Measurements from ENCODE around the gene UTY.
"Not testable (repeated sequence)": the region's sequence is repeated elsewhere in the genome, so short reads cannot be mapped to it uniquely, and the experiment has no call there.

The UTY gene

DNA sequence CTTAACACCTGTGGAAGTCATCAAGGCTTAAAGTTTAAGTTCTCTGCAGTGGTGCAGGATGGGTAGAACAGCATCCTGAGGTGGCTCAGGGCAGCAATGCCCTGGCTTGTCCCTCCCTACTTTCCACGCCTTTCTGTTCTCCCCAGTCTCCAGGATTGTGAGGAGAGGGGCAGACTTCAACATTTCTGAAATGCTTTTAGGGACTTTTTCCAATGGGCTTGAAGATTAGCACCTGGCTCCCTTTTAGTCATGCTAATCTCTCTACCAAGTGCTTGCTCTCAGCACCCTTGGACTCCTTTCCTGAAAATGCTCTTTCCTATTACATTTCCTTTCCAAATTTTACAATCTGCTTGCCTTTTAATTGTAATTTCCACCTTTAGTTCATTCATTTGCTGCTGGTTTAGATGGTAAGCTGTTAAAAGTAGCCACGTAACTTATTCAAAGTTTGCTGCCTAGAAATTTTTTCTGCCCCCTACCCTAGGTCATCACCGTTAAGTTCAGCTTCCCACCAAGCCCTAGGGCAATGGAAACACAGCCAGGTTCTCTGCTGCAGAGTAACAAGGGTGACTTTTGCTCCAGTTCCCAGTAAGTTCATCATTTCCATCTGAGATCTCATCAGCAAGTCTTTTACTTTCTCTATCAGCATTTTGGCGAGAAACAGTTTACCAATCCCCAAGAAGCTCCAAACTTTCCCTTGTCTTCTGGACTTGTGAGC is 183.5 kb downstream of the UTY start:
- DNase-seq = no peak

DNA sequence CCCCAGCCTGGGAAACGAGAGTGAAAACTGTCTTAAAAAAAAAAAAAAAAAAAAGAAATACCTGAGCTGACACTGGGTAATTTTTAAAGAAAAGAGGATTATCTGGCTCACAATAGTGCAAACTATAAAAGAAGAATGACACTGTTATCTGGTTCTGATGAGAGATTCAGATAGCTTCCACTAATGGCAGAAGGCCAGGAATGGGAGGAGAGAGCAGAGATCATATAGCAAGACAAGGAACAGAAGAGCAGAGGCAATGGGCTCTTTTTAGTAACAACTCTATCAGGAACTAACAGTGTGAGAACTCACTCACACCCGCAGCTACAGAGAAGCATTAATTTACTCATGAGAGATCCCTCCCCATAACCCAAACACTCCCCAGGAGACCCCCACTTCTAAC is 184.8 kb downstream of the UTY start:
- DNase-seq = no peak

DNA sequence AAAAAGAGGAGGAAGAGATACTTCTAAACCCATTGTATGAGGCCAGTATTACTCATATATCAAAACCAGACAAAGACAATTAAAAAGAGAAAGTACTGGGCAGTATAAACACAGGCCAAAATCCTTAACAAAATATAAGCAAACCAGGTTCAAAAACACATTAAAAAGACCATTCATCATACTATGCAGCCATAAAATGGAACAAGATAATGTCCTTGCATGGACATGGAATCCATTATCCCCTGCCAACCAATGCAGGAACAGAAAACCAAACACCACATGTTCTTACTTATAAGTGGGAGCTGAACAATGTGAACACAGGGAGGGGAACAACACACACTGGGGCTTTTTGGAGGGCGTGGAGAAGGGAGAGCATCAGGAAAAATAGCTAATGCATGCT is 188.6 kb downstream of the UTY start:
- no peak for DNase-seq

DNA sequence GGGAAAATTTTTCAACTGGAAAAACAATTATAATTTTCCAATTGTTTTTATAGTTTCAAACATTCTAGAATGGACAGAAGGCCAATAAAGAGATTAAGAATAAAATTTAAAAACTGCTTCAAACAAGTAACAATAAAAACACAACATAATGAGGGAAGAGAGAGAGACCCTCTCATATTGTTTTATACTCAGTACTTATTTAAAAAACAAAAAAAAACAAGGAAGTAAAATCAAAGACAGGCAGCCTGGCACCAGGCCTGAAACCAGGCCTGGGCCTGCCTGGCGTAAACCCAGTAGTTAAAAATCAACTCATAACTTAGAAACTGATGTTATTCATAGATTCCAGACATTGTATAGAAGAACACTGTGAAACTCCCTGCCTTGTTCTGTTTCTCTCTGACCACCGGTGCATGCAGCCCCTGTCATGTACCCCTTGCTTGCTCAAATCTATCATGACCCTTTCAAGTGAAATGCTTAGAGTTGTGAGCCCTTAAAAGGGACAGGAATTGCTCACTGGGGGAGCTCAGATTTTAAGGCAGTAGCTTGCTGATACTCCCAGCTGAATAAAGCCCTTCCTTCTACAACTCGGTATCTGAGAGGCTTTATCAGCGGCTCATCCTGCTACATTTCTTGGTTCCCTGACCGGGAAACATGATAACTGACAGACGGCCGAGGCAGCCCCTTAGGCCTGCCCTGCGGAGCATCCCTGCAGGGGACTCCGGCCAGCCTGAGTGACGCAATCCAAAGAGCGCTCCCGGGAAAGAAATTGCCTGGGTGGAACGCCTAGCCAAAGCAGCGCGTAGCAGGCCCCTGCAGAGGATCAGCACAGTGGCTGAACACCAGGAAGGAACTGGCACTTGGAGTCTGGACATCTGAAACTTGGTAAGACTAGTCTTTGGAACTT is 197.4 kb downstream of the UTY start:
- DNase-seq = not testable (repeated sequence)

DNA sequence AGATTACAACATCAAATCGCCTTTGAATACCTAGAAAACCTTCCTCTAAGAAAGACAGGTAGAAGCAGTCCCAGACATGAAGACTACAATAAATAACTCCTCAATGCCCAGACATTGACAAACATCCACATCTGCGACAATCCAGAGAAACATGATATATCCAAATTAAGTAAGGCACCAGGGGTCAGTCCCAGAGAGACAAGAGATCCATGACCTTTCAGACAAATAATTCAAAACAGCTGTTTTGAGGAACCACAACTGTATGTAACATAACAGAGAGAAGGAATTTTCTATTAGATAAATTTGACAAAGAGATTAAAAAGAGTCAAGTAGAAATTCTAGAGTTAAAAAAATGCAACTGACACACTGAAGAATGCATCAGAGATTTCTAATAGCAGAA is 200.3 kb downstream of the UTY start:
- no peak for DNase-seq

GRCh38 chrY:13271706-13272105 is 208.1 kb downstream of the UTY start:
- DNase-seq = no peak

GRCh38 chrY:13253941-13254440 is 225.8 kb downstream of the UTY start:
- DNase-seq = not testable (repeated sequence)

GRCh38 chrY:13250421-13250820 is 229.4 kb downstream of the UTY start:
- no peak for DNase-seq

GRCh38 chrY:13243716-13244115 is 236.1 kb downstream of the UTY start:
- no peak for DNase-seq

GRCh38 chrY:13233901-13234300 is 245.9 kb downstream of the UTY start:
- DNase-seq = no peak

GRCh38 chrY:13233118-13233517 is 246.7 kb downstream of the UTY start:
- DNase-seq = no peak

DNA sequence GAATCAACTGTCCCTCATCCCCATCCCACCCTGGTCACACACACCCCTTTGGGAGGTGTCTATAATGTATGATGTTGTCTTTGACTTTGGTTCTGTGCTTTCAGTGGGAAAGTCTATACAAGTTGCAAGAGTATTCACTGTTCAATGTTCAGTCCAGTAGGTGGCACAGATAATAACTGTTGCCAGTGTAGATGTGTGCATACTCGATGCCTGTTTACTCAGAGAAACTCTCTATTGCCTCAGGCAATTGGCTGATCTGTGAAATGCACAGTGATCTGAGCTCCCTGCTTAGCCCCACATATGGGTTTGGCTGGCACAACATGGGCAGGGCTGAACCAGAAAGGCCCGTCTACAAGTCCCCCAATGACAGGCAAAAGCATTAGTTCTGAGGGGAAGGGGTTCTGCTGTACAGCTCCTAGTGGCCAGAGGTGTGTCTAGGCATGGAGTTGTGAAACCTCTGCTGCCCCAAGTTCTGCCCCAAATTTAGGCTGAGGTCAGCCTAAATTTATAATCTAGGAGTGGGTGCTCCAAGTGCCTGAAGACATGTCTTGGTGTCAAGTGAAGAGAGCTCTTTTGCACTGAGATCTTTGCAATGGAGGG is 252.4 kb downstream of the UTY start:
- DNase-seq = no peak

GRCh38 chrY:13210961-13211646 is 268.7 kb downstream of the UTY start:
- no peak for DNase-seq

DNA sequence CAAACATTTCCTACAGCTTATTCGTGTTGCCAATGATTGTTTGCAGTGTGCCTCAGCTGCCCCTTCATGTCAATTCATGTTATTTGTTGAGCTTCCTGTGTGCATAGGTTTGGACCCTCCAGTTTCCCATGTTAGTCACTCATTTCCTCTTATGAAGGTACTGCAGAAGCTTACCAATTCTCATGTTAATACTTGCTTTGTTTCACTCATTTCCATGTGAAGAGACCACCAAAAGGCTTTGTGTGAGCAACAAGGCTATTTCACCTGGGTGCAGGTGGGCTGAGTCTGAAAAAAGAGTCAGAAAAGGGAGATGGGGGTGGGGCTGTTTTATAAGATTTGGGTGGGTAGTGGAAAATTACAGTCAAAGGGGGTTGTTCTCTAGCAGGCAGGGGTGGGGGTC is 274.6 kb downstream of the UTY start:
- no peak for DNase-seq

All from eye (tissue), 1 donor.